IMR-90 (cell line): ENCODE results near the gene SFT2D2. TPM values are rescaled to one million over a fixed set of nuclear protein-coding genes. Genes with fewer than 3 reads are reported as not detected.
"Not testable (repeated sequence)": the region's sequence is repeated elsewhere in the genome, so short reads cannot be mapped to it uniquely, and the experiment has no call there.

ENCODE experiments used
- ATAC-seq: fragments of 200-7000 bp; cut with Tn5 transposase; 2 replicates; pipeline ENCODE4 v1.9.1; 2020; ENCODE audit warnings: low read depth, mild to moderate bottlenecking, moderate library complexity
- BruUV-seq: library from RNA; stranded (reverse); fragments of 400-500 nt; replicated peaks from 2 replicates; lab custom pipeline; 2021; lab: Mats Ljungman, UMichigan
- CTCF ChIA-PET: fragments of 300-600 bp; formaldehyde crosslinking; extraction: SDS; loops from one replicate; lab custom pipeline; 2021; ENCODE audit warnings: antibody characterized with exemption; lab: Yijun Ruan, JAX
- POLR2A ChIA-PET: fragments of 300-600 bp; sonication (Branson Sonifier 250); formaldehyde crosslinking; loops from one replicate; lab custom pipeline; 2022; ENCODE audit warnings: antibody characterized with exemption; ENCODE audit not compliant: unreplicated experiment; lab: Charles Lee
- DNase-seq: peaks from one replicate; pipeline ENCODE4 v3.0.0; 2013
- H2AFZ ChIP-seq: replicated peaks from 2 replicates; pipeline ENCODE3; 2013; ENCODE audit warnings: low read length, mild to moderate bottlenecking; ENCODE audit not compliant: poor library complexity
- H2AK5ac ChIP-seq: 2 replicates; pipeline ENCODE4 v1.6.1; 2013; ENCODE audit warnings: low read depth, low read length, inconsistent platforms
- H2AK9ac ChIP-seq: replicated peaks from 2 replicates; pipeline ENCODE3; 2013; ENCODE audit warnings: mild to moderate bottlenecking, low read depth, low read length, moderate library complexity; ENCODE audit not compliant: poor library complexity
- H2BK120ac ChIP-seq: 2 replicates; pipeline ENCODE4 v1.6.1; 2013; ENCODE audit warnings: low read depth, low read length, inconsistent platforms
- H2BK15ac ChIP-seq: 3 replicates; pipeline ENCODE4 v1.6.1; 2013; ENCODE audit warnings: low read depth, low read length, inconsistent platforms
- H2BK20ac ChIP-seq: 2 replicates; pipeline ENCODE4 v1.6.1; 2013; ENCODE audit warnings: low read depth, mild to moderate bottlenecking, inconsistent platforms, low read length, moderate library complexity
- H2BK5ac ChIP-seq: 2 replicates; pipeline ENCODE4 v1.6.1; 2013; ENCODE audit warnings: mild to moderate bottlenecking, low read depth, low read length, inconsistent platforms; ENCODE audit not compliant: poor library complexity, severe bottlenecking
- H3K14ac ChIP-seq: replicated peaks from 2 replicates; pipeline ENCODE4 v1.6.1; 2013; ENCODE audit warnings: low read depth, low read length, inconsistent platforms
- H3K18ac ChIP-seq: 2 replicates; pipeline ENCODE4 v1.6.1; 2013; ENCODE audit warnings: low read depth, low read length, control low read depth
- H3K23ac ChIP-seq: 2 replicates; pipeline ENCODE4 v1.6.1; 2013; ENCODE audit warnings: low read depth, low read length, inconsistent platforms
- H3K27ac ChIP-seq: 2 replicates; pipeline ENCODE4 v1.5.1; 2013; ENCODE audit warnings: mild to moderate bottlenecking, control low read depth, low read length; ENCODE audit not compliant: insufficient read depth
- H3K27me3 ChIP-seq: 2 replicates; pipeline ENCODE4 v1.6.1; 2013; ENCODE audit warnings: low read length; ENCODE audit not compliant: control insufficient read depth, insufficient read depth
- H3K36me3 ChIP-seq: 2 replicates; pipeline ENCODE4 v1.6.1; 2013; ENCODE audit warnings: low read length, mixed read lengths; ENCODE audit not compliant: control insufficient read depth, insufficient read depth
- H3K4ac ChIP-seq: 2 replicates; pipeline ENCODE4 v1.6.1; 2013; ENCODE audit warnings: low read depth, low read length, inconsistent platforms
- H3K4me1 ChIP-seq: 2 replicates; pipeline ENCODE4 v1.6.1; 2013; ENCODE audit warnings: low read length, mixed read lengths; ENCODE audit not compliant: control insufficient read depth, insufficient read depth
- H3K4me2 ChIP-seq: 2 replicates; pipeline ENCODE4 v1.6.1; 2013; ENCODE audit warnings: low read depth, mild to moderate bottlenecking, control low read depth, low read length, moderate library complexity
- H3K4me3 ChIP-seq: 2 replicates; pipeline ENCODE4 v1.5.1; 2013; ENCODE audit warnings: low read depth, mild to moderate bottlenecking, control low read depth, low read length, moderate library complexity; ENCODE audit not compliant: insufficient read depth
- H3K56ac ChIP-seq: 2 replicates; pipeline ENCODE4 v1.6.1; 2013; ENCODE audit warnings: low read length, inconsistent platforms; ENCODE audit not compliant: insufficient read depth; ENCODE audit errors: extremely low read depth
- H3K79me1 ChIP-seq, 2 experiments: 2 replicates each; pipeline ENCODE4 v1.6.1; 2013; ENCODE audit warnings: low read length in 2 of 2, inconsistent platforms in 1 of 2, low read depth in 1 of 2
- H3K9ac ChIP-seq: 2 replicates; pipeline ENCODE4 v1.6.1; 2013; ENCODE audit warnings: low read depth, low read length, control low read depth
- H3K9me1 ChIP-seq: 2 replicates; pipeline ENCODE4 v1.6.1; 2013; ENCODE audit warnings: low read length, inconsistent platforms; ENCODE audit not compliant: insufficient read depth
- H3K9me3 ChIP-seq: 2 replicates; pipeline ENCODE4 v1.6.1; 2013; ENCODE audit warnings: low read length; ENCODE audit not compliant: control insufficient read depth, insufficient read depth
- H4K20me1 ChIP-seq: 2 replicates; pipeline ENCODE4 v1.6.1; 2013; ENCODE audit warnings: low read length, inconsistent platforms; ENCODE audit not compliant: insufficient read depth
- H4K5ac ChIP-seq: 2 replicates; pipeline ENCODE4 v1.6.1; 2013; ENCODE audit warnings: mild to moderate bottlenecking, low read depth, low read length, control low read depth
- H4K8ac ChIP-seq, 2 experiments: 2 replicates each; pipeline ENCODE4 v1.6.1; 2013; ENCODE audit warnings: low read depth in 2 of 2, low read length in 2 of 2, control low read depth in 1 of 2, inconsistent platforms in 1 of 2
- H4K91ac ChIP-seq: 2 replicates; pipeline ENCODE4 v1.6.1; 2013; ENCODE audit warnings: low read depth, low read length, inconsistent platforms; ENCODE audit not compliant: insufficient read depth
- CEBPB ChIP-seq: IDR thresholded peaks from 2 replicates; pipeline ENCODE4 v1.6.1; 2012; ENCODE audit warnings: low read depth, low read length, improper control_type of control experiment
- NFE2L2 ChIP-seq: fragments of 150-350 bp; IDR thresholded peaks from 2 replicates; pipeline ENCODE4 v1.6.1; 2016; ENCODE audit warnings: low read depth, mild to moderate bottlenecking, low read length
- RFX5 ChIP-seq: IDR thresholded peaks from 2 replicates; pipeline ENCODE4 v1.8.0; 2012; ENCODE audit warnings: low read depth, mild to moderate bottlenecking, low read length, moderate library complexity
- SMC3 ChIP-seq: fragments of 150-350 bp; IDR thresholded peaks from 2 replicates; pipeline ENCODE4 v1.6.1; 2016; ENCODE audit warnings: low read depth, mild to moderate bottlenecking, antibody characterized with exemption, low read length, moderate library complexity
- whole genome bisulfite sequencing, 2 experiments: methylation state at CpG; one replicate each; pipeline versions ENCODE4 v1.1.5 to v1.1.7; 2013; ENCODE audit warnings: missing lambda C conversion rate in 2 of 2; ENCODE audit not compliant: insufficient read length in 1 of 2; ENCODE audit errors: extremely low coverage in 2 of 2; 5-methylcytosine and 5-hydroxymethylcytosine counted together
- dilution Hi-C: fragments of 300-500 bp; cut with HindIII; formaldehyde crosslinking; loops from one replicate; pipeline ENCODE4 v1.14.3; 2018; ENCODE audit warnings: low sequenced_read_pairs; ENCODE audit not compliant: unreplicated experiment
- in situ Hi-C: fragments of 300-500 bp; cut with MboI; formaldehyde crosslinking; loops from 3 replicates; pipeline ENCODE4 v1.14.3; 2019; ENCODE audit warnings: low sequenced_read_pairs, inconsistent platforms, mixed read lengths
- intact Hi-C: fragments of 100-400 bp; cut with micrococcal nuclease; formaldehyde crosslinking; loops from 2 replicates; pipeline ENCODE4 v1.10.0; 2022
- polyA plus RNA-seq, 3 experiments: library from polyadenylated mRNA; depleted of rRNA; stranded (reverse); fragments of >200 nt; gene quantifications; 2 replicates each; pipeline ENCODE4 v1.2.3, GENCODE V29; 2012; ENCODE audit warnings: low replicate concordance in 1 of 3
- total RNA-seq: library from RNA; depleted of rRNA; stranded (reverse); fragments of >200 nt; gene quantifications from 2 replicates; pipeline ENCODE4 v1.2.3, GENCODE V29; 2012
- TF ChIP-seq, protein P1 (sequence below): fragments of 150-350 bp; IDR thresholded peaks from 2 replicates; pipeline ENCODE4 v1.6.1; 2016; ENCODE audit warnings: low read depth, mild to moderate bottlenecking, low read length, moderate library complexity, borderline replicate concordance

SFT2D2 gene
- total and polyA plus RNA-seq, 2 of the 4 experiments (the other 2 are of a cell fraction), result 11.1 to 37.6 TPM

DNA sequence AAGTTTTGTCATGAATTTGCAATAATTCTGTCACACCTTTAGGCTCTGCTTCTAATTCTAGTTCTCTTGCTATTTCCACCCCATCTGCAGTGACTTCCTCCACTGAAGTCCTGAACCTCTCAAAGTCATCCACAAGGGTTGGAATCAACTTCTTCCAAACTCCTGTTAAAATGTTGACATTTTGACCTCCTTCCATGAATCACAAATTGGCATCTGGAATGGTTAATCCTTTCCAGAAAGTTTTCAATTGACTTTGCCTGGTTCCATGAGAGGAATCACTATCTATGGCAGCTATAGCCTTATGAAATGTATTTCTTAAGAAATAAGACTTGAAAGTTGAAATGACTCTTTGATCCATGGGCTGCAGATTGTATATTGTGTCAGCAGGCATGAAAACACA, 19.7 kb upstream of the SFT2D2 start:
- no peak overlapping the region for H4K91ac ChIP-seq
- intact Hi-C loops (no loop called here), in situ Hi-C loops (no loop called here), dilution Hi-C loops (no loop called here)
- TF ChIP-seq, protein P1, sequence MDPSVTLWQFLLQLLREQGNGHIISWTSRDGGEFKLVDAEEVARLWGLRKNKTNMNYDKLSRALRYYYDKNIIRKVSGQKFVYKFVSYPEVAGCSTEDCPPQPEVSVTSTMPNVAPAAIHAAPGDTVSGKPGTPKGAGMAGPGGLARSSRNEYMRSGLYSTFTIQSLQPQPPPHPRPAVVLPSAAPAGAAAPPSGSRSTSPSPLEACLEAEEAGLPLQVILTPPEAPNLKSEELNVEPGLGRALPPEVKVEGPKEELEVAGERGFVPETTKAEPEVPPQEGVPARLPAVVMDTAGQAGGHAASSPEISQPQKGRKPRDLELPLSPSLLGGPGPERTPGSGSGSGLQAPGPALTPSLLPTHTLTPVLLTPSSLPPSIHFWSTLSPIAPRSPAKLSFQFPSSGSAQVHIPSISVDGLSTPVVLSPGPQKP, result no peak
- TF ChIP-seq NFE2L2, result no peak
- TF ChIP-seq RFX5, result no peak
- TF ChIP-seq CEBPB, result no peak
- no peak for TF ChIP-seq SMC3
- ATAC-seq (no peak), DNase-seq (no peak)
- H3K36me3 ChIP-seq, result no peaks in the 10 kb centered on the region
- no TSS peak for BruUV-seq
- no peak overlapping the region for H2AFZ ChIP-seq
- H2BK120ac ChIP-seq, result no peak overlapping the region
- no peaks in the 10 kb centered on the region for H3K9me3 ChIP-seq
- no peak overlapping the region for H3K9ac ChIP-seq
- no peak overlapping the region for H3K4me3 ChIP-seq
- H4K20me1 ChIP-seq, result no peaks in the 10 kb centered on the region
- H3K23ac ChIP-seq, result no peak overlapping the region
- no peak overlapping the region for H3K56ac ChIP-seq
- ChIA-PET CTCF (no interaction called here), POLR2A (no interaction called here)
- H3K4me1 ChIP-seq, result peaks cover 2% of the 10 kb centered on the region; the same call in 1 of the 2 replicates
- H2BK15ac ChIP-seq, result no peak overlapping the region
- no peaks in the 10 kb centered on the region for H3K27me3 ChIP-seq
- no peak overlapping the region for H2AK5ac ChIP-seq
- H3K14ac ChIP-seq, result no peak overlapping the region
- no peak overlapping the region for H2BK20ac ChIP-seq
- H3K4ac ChIP-seq, result no peak overlapping the region
- H2BK5ac ChIP-seq, result no peak overlapping the region
- H3K18ac ChIP-seq, result no peak overlapping the region
- H3K27ac ChIP-seq, result no peak overlapping the region
- H3K79me1 ChIP-seq, result no peaks in the 10 kb centered on the region
- no peak overlapping the region for H4K5ac ChIP-seq
- no peak overlapping the region for H4K8ac ChIP-seq
- H3K9me1 ChIP-seq, result no peaks in the 10 kb centered on the region
- no peak overlapping the region for H2AK9ac ChIP-seq
- H3K4me2 ChIP-seq, result no peak overlapping the region

DNA sequence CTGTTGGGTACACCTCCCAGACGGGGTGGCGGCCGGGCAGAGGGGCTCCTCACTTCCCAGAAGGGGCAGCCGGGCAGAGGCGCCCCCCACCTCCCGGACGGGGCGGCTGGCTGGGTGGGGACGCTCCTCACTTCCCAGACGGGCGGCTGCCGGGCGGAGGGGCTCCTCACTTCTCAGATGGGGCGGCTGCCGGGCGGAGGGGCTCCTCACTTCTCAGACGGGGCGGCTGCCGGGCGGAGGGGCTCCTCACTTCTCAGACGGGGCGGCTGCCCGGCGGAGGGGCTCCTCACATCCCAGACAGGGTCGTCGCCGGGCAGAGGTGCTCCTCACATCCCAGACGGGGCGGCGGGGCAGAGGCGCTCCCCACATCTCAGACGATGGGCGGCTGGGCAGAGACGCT, 18.1 kb upstream of the SFT2D2 start:
- H2AK5ac ChIP-seq, H2AFZ ChIP-seq, in situ Hi-C loops, H3K4me3 ChIP-seq, H3K9me1 ChIP-seq, CTCF ChIA-PET, POLR2A ChIA-PET, H4K8ac ChIP-seq, H3K4me1 ChIP-seq, H3K27me3 ChIP-seq, H4K20me1 ChIP-seq, H2BK5ac ChIP-seq, H3K14ac ChIP-seq, H3K4ac ChIP-seq, intact Hi-C loops, dilution Hi-C loops, H3K56ac ChIP-seq, H3K23ac ChIP-seq, ATAC-seq, H2BK120ac ChIP-seq, H3K4me2 ChIP-seq, H2BK20ac ChIP-seq, DNase-seq, H3K27ac ChIP-seq, H4K5ac ChIP-seq, BruUV-seq, H3K79me1 ChIP-seq, H3K36me3 ChIP-seq, H2AK9ac ChIP-seq, H4K91ac ChIP-seq, H3K18ac ChIP-seq, H3K9me3 ChIP-seq, H2BK15ac ChIP-seq, H3K9ac ChIP-seq: not testable (repeated sequence)
- WGBS, 2 experiments, result 96% methylated on average over 5 of the region's 34 CpGs; no CpG with 5 or more reads in 1 of the 2 experiments
